Measurements from ENCODE around the gene PRICKLE3. TPM values are rescaled to one million over a fixed set of nuclear protein-coding genes. Genes with fewer than 3 reads are reported as not detected.
A peak's percentile ranks its signal among the peaks of the same experiment; 100 is the strongest.

Gene PRICKLE3
- total and polyA plus RNA-seq, 8 donors: 4.2 to 7.0 (median 5.6) TPM

DNA sequence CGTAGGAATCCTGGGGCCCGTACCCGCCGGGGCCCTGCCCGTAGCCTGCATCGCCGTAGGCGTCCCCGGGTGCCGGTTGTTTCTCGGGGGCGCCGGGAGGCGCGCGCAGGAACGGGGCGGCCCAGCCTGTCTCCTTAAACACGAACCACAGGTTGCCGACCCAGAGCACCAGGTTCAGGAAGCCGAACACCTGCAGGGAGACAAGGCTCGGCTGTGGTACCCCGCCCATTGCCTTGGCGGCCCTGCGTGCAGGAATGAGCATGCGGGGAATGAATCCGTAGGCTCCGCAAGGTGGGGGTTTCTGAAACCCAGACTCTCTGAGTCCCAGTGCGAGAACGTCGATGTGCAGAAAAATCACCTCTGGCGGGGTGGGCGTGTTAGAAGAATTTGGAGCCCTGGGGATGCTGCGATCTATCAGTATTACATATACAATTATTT is 5.4 kb upstream of the PRICKLE3 start:
- intact Hi-C loops (cut with DNase I): no loop called here
- TF ChIP-seq, protein P1, sequence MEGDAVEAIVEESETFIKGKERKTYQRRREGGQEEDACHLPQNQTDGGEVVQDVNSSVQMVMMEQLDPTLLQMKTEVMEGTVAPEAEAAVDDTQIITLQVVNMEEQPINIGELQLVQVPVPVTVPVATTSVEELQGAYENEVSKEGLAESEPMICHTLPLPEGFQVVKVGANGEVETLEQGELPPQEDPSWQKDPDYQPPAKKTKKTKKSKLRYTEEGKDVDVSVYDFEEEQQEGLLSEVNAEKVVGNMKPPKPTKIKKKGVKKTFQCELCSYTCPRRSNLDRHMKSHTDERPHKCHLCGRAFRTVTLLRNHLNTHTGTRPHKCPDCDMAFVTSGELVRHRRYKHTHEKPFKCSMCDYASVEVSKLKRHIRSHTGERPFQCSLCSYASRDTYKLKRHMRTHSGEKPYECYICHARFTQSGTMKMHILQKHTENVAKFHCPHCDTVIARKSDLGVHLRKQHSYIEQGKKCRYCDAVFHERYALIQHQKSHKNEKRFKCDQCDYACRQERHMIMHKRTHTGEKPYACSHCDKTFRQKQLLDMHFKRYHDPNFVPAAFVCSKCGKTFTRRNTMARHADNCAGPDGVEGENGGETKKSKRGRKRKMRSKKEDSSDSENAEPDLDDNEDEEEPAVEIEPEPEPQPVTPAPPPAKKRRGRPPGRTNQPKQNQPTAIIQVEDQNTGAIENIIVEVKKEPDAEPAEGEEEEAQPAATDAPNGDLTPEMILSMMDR (IDR thresholded peaks at IDR 0.05): no peak
- no peaks in the 10 kb centered on the region for H3K9me3 ChIP-seq
- DNase-seq (no peak), ATAC-seq (peak in 3 of 4 donors; percentile 1 to 4 (median 2)), FAIRE-seq (no peak)
- H3K27ac ChIP-seq: peak overlapping the region; percentile 68 to 86 (median 78)
- H3K4me3 ChIP-seq: peak overlapping the region; percentile 23 to 53 (median 47)
- peaks cover 0 to 9% (median 0%) of the 10 kb centered on the region in 3 donors for H3K4me1 ChIP-seq
- no peaks in the 10 kb centered on the region for H3K27me3 ChIP-seq
- no peaks in the 10 kb centered on the region for H3K36me3 ChIP-seq
- WGBS, 2 donors: 1 to 52% methylated on average over 34 of the region's 34 CpGs

DNA sequence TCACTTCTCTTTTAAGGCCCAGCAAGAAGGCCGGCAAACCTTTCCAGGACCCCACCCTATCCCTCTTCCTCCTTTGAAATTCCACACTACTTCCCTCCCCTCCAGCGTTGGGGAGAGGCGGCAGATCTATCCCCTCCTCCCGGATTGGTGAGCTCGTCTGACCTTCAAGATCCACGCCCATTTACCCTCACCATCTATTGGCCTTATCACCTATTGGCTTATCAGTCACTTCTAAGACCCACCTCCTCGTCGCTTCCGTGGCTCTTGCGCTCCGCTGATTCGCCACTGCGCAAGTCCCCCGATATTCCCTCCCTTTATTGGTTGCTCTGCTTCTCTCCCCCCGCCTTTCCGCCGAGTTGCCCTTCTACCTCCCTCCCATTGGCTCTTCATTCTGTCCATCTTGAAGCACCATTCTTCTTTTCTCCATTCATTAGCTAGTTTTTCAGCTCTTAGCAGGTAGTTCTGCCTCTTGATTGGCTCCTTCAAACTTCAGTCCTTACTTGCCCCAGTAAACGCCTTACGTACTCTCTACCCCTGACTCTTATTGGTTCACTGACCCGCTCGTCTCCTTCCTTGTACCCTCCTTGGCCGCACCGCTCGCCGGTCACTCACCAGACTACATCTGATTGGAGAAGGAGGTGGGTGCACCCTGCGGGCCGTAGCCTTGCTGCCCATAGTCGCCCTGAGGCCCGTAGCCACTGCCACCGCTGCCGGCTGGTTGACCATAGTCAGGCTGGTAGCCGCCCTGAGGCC is 4.8 kb upstream of the PRICKLE3 start:
- DNase-seq: peak; percentile 86 to 94 (median 93)
- Histone ChIP-seq H3K36me3 (no peaks in the 10 kb centered on the region), H3K27me3 (no peaks in the 10 kb centered on the region), H3K4me3 (peak overlapping the region; percentile 23 to 53 (median 47)), H3K9me3 (no peaks in the 10 kb centered on the region), H3K27ac (peak overlapping the region; percentile 68 to 86 (median 78)), H3K4me1 (peaks cover 0 to 9% (median 0%) of the 10 kb centered on the region in 3 donors)
- peak; percentile 99 for FAIRE-seq
- peak; percentile 81 to 90 (median 86) for ATAC-seq
- TF ChIP-seq, protein P1 (IDR thresholded peaks at IDR 0.05): no peak
- 0 to 35% methylated on average over 32 of the region's 32 CpGs for WGBS, 2 donors
- intact Hi-C loops (cut with DNase I): no loop called here

DNA sequence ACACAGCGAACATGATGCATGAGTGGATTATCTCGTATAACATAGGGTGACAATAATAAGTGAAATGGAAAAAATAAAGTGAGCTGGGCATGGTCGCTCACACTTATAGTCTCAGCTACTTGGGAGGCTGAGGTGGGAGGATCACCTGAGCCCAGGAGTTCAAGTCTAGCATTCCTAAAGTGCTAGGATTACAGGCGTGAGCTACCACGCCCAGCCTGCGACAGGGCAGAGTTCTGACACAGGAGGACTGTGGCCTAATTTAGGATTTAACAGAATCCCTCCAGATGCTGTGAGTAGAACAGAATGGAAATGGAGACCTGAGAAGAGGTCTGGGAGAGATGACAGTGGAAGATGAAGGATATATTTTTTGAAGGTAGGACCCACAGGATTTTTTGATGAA is 3.4 kb upstream of the PRICKLE3 start:
- no peaks in the 10 kb centered on the region for H3K9me3 ChIP-seq
- no peaks in the 10 kb centered on the region for H3K36me3 ChIP-seq
- WGBS, 2 donors: 67 to 76% methylated on average over 6 of the region's 6 CpGs
- DNase-seq: no peak
- ATAC-seq: no peak
- no peak overlapping the region for H3K4me3 ChIP-seq
- H3K27me3 ChIP-seq: no peaks in the 10 kb centered on the region
- no peak overlapping the region for H3K27ac ChIP-seq
- H3K4me1 ChIP-seq: peaks cover 0 to 9% (median 0%) of the 10 kb centered on the region in 3 donors
- TF ChIP-seq, protein P1 (IDR thresholded peaks at IDR 0.05): no peak
- intact Hi-C loops (cut with DNase I): no loop called here
- no peak for FAIRE-seq

DNA sequence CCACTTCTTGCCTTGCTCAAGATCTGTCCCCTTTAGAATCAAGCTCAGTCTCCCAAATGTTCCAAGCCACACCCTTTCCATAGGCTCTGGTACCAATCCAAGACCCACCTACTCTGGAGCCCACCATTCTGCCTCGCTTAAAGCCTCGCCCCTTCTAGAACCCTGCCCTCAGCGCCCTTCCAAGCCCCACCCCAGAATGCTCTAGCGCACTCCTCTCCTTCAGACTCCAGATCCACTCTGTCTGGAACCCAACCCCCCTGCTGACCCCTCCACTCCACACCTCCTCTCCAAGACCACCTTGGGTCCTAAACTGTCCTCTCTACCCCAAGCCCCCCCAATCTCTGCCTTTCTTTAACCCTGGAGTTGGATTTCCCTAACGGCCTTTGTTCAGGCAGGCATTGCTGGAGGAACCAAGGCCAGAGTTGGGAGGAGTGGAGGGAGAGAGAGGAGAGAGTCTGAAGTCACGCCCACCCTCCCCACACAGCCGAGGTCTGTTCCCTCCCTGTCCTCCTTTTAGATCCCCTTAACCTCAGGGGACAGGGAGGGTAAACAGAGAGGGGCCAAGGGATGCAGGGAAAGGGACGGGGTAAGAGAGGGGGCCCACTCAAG is 2.4 kb upstream of the PRICKLE3 start:
- H3K4me3 ChIP-seq: no peak overlapping the region
- no peak overlapping the region for H3K27ac ChIP-seq
- no peaks in the 10 kb centered on the region for H3K9me3 ChIP-seq
- no peak for DNase-seq
- no peaks in the 10 kb centered on the region for H3K27me3 ChIP-seq
- FAIRE-seq: no peak
- intact Hi-C loops (cut with DNase I): no loop called here
- 61 to 65% methylated on average over 8 of the region's 8 CpGs for WGBS, 2 donors
- no peaks in the 10 kb centered on the region for H3K36me3 ChIP-seq
- H3K4me1 ChIP-seq: peaks cover 0 to 9% (median 0%) of the 10 kb centered on the region in 3 donors
- TF ChIP-seq, protein P1 (IDR thresholded peaks at IDR 0.05): no peak
- no peak for ATAC-seq

All from pancreas (tissue), 10 donors.